Stimulated activated CD4-positive, alpha-beta T cell treated with anti-CD3 and anti-CD28 coated beads, Interleukin-12 subunit alpha, Interleukin-12 subunit beta, amount 100 ng/mL, for 48 hours (primary cell): ENCODE measurements around the gene GPR42.
"Not testable (repeated sequence)": the region's sequence is repeated elsewhere in the genome, so short reads cannot be mapped to it uniquely, and the experiment has no call there.

Experiments used
- DNase-seq, 3 donors: peaks; one replicate each; pipeline ENCODE4 v3.0.0-alpha.2; 2020; ENCODE audit warnings: low read depth in 2 of 3, low spot score in 1 of 3

The GPR42 gene

DNA sequence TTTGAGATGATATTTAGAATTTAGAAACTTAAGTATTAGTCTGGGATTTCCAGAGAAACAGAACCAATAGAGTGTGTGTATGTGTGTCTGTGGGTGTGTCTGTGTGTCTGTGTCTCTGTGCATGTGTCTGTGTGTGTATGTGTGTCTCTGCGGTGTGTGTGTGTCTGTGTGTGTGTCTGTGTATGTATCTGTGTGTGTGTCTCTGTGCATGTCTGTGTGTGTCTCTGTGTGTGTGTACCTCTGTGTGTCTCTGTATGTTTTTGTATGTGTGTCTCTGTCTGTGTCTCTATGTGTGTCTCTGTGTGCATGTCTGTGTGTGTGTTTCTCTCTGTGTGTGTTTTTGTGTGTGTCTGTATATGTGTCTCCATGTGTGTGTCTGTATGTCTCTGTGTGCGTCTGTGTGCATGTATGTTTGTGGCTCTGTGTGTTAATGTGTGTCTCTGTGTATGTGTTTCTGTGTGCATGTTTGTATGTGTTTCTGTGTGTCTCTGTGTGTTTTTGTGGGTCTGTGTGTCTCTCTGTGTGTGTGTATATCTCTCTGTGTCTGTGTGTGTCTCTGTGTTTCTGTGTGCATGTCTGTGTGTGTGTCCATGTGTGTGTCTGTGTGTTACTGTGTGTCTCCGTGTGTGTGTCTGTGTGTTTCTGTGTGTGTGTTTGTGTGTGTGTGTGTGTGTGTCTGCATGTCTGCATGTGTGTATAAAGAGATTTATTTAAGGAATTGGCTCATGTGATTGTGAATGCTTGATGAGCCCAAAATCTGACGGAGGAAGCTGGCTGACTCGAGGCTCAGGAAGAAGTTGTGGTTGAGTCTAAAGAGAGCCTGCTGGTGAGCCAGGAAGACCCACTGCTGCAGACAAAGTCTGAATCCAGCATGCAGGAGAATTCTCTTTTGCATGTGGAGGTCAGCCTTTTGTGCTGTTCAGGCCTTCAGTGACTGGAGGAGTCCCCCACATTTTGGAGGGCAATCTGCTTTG, 22.2 kb downstream of the GPR42 start:
- DNase-seq, result no peak

DNA sequence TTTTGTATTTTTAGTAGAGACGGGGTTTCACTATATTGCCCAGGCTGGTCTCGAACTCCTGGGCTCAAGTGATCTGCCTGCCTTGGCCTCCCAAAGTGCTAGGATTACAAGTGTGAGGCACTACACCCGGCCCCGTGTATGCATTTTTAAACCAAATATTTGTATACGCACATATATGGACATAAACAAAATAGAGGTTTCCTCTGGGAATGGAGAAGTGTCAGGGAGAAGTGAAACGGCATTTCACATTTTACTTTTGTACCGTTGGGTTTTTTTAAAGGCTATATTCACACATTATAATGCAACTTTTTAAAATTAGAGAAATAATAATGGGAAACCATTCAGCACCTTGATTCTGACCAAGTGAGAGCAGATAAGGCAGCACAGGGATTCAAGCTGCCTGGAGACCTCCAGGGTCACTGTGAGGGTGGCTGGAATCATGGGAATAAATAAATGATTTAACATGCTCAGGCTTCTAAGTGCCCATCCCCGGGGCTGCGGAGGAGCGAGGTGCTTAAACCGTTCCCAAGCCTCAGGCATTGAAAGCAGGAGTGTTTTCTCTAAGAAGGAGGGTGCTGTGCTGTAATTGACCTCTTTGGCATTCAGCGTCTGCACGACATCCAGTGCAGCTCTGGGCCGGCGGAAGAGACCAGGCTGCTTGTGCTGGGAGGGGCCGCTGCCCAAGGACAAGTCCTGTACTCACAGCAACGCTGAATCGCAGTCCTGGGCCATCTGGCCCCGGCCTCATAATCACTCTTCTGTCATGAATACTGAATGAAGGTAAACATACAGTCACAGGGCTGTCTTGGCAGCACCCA, 24.7 kb downstream of the GPR42 start:
- no peak for DNase-seq

- no peak for DNase-seq
These were observed 25.5 kb downstream of the GPR42 start for GRCh38 chr19:35396240-35396885.

GRCh38 chr19:35397064-35397463, 26.2 kb downstream of the GPR42 start:
- DNase-seq, result no peak

DNA sequence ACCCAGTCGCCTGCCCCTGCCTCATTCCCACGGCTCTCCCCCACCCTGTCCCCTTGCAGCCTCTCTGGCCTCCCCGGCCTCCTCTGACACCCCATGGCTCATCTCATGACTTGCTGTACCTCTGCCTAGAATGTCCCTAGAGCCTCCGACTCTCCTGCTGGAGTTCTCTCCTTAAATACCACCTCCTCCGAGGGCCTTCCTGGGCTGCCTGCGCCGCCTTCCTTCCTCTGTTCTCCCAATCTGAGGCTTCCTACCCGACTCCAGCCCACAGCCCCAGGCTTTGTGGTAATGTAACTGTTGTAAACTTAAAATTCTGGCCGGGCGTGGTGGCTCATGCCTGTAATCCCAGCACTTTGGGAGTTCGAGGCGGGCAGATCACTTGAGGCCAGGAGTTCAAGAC, 27.7 kb downstream of the GPR42 start:
- no peak for DNase-seq

DNA sequence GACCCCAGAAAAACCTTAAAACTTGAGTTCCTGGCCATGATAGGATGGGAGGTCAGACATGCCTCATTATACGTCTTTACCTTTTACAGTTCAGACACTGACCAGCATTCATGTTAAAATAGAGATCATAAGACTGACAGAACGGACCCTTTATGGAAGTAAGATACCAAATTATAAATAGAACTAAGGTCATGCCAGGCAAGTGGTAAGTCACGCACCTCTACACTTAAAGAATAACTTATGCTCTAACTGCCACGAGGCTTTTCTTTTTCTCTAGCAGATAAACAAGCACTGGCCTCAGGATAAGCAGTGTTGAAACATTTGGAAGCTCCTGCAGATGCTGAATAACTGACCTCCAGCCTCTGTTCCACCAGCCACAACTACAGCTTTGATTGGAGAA, 28.4 kb downstream of the GPR42 start:
- DNase-seq, result no peak

GRCh38 chr19:35399948-35400772, 29.3 kb downstream of the GPR42 start:
- DNase-seq, result no peak

DNA sequence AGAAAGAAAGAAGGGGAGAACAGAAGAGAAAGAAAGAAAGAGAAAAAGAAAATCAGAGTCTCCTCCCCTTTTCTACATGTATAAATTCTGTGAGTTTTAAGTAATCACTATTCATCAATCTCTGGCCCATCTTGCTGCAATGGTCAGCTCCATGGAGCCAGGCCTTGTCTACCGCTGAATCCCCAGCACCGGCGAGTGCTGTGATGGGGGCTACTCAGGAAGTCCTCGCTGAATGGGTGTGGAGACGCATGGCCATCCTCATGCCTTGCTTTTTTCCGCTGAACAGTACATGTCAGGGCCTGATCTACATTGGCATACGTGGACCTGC, 29.9 kb downstream of the GPR42 start:
- DNase-seq, result no peak

GRCh38 chr19:35401416-35401815, 30.5 kb downstream of the GPR42 start:
- DNase-seq, result not testable (repeated sequence)

DNA sequence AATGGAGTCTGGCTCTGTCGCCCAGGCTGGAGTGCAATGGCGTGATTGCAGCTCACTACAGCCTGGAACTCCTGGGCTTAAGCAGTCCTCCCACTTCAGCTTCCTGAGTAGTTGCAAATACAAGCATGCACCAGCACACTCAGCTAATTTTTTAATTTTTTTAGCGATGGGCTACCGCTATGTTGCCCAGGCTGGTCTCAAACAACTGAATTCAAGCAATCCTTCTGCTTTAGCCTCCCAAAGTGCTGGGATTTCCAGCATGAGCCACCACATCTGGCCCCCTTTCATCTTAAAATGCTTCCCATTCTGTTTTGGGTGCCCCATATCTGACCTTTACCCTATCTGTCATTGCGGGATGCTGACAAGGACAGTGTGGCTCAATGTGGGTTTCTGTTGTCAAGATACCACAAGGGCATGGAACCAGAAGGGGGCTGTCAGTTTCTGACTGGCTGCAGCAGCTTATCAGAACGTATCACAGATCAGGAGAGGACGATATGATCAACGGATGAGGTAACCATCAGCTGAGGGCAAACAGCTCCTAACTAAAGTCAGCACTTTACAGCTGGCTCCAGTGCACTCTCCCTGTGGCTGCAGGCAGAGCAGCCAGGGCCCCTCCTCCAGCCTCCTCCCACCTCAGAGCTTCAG, 32.4 kb downstream of the GPR42 start:
- DNase-seq, result no peak

DNA sequence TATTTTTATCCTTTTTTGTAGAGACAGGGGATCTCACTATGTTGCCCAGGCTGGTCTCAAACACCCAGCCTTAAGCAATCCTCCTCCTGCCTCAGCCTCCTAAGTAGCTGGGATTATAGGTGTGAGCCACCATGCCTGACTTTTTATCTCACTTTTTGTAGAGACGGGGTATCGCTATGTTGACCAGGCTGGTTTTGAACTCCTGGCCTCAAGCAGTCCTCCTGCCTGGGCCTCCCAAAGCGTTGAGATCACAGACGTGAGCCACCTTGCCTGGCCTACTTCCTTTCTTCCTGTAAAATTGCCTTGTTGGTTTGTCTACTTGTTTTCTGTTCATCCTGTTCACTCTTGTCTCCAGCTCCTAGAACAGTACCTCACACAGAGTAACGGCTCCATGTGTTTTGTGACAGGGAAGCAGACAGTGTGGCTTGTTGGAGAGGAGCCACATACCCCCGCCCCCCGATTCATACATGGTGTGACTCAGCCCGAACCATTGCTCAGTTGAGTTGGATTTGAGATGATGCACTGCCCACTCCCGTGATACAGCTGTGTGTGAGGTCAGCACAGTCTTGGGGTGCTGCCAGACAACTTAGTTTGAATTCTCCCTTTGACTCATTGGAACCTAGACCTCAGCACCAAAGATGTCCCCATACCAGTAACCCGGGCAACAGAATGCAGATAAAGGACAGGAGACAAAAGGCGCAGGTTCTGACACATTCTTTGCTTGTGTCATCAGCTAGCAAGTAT, 34.2 kb downstream of the GPR42 start:
- DNase-seq, result peak; percentile 47 to 73 (median 61)

- no peak for DNase-seq
These were observed 36.8 kb downstream of the GPR42 start for GRCh38 chr19:35407619-35408018.

DNA sequence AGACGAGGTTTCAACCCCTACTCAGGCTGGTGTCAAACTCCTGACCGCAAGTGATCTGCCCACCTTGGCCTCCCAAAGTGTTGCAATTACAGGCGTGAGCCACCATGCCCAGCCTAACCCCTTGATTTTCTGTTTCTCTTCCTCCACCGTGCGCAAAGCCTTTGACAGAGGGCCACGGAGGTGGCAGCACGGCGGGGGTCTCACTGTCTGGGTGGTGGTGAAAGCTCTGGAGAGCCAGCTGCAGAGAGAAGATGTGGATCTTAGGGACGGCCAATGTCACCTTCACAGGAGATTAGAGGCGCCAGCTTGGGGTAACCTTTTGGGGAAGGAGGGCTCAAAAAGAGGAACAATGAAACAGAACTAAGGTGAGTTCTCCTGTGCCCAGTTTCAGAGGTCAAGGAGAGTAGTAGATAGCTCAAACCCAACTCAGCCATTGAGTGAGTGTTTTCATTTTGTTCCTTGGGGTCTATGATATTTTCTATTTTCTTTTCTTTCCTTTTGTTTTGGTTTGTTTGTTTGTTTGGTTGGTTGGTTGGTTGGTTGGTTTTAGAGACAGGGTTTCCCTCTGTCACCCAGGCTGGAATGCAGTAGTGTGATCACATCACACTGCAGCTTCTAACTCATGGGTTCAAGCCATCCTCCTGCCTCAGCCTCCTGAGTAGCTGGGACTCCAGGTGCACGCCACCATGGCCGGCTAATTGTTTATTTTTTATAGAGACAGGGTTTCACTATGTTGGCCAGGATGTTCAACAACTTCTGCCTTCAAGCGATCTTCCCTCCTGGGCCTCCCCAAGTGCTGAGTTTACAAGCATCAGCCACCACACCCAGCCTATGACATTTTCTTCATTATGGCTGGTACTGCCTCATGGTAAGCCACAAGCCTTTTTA, 37.7 kb downstream of the GPR42 start:
- no peak for DNase-seq

GRCh38 chr19:35409191-35409590, 38.3 kb downstream of the GPR42 start:
- no peak for DNase-seq

GRCh38 chr19:35410487-35410886, 39.6 kb downstream of the GPR42 start:
- no peak for DNase-seq

DNA sequence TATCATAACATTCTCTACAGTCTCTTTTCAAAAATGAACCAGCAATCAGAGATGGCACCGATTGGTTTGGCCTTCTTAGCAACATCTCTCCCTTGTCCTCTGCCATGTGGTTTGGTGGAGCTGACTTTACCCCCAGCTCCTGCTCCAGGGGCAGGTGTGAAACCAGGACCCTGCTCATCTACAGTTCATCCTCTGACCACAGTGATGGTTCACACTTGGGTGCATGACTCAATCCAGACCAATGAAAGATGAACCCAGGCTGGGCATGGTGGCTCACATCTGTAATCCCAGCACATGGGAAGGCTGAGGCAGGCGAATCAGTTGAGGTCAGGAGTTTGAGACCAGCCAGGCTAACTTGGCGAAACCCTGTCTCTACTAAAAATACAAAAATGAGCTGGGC, 43.6 kb downstream of the GPR42 start:
- no peak for DNase-seq

GRCh38 chr19:35416331-35416730, 45.5 kb downstream of the GPR42 start:
- DNase-seq, result no peak

GRCh38 chr19:35417278-35417677, 46.4 kb downstream of the GPR42 start:
- DNase-seq, result no peak
